Skin of body (tissue), 2 donors: ENCODE data around the gene HRNR. TPM values are rescaled to one million over a fixed set of nuclear protein-coding genes. Genes with fewer than 3 reads are reported as not detected.
"Not testable (repeated sequence)": the region's sequence is repeated elsewhere in the genome, so short reads cannot be mapped to it uniquely, and the experiment has no call there.

Source experiments
- DNase-seq: peaks from one replicate; lab custom pipeline; 2025; lab: John Stamatoyannopoulos, UW
- total RNA-seq: library from RNA; depleted of rRNA; stranded (reverse); fragments of >200 nt; gene quantifications from one replicate; pipeline ENCODE4 v1.2.3, GENCODE V29; 2014

HRNR gene
- not detected for total RNA-seq

DNA sequence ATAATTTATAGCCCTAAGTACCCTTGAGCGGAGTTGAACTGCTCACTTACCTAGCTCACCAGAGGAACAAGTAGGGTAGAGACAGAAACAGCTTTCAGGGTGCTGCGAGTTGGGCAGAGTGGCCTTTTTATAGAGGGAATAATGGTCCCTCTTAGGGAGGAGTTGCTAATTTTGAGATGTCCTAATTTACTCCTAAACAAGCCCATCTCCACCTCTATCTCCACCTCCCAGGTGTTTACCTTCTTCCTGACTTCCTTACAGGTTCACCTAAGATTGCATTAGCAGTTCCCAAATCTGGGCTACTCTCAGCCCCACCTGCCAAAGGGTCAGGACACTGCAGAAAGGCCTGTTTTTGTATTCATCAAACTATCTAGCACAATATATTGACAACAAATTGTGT lies at the start of gene HRNR:
HRNR (minus strand) TSS at position 101 of the 400 bp plus-strand sequence. CDS start 940 bp downstream, outside the sequence.
- DNase-seq, result no peak

DNA sequence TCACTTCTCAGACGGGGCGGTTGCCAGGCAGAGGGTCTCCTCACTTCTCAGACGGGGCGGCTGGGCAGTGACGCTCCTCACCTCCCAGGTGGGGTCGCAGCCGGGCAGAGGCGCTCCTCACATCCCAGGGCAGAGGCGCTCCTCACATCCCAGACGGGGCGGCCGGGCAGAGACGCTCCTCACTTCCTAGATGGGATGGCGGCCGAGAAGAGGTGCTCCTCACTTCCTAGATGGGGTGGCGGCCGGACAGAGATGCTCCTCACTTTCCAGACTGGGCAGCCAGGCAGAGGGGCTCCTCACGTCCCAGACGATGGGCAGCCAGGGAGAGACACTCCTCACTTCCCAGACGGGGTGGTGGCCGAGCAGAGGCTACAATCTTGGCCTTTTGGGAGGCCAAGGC lies 32.4 kb upstream of the HRNR start:
- DNase-seq, result not testable (repeated sequence)

DNA sequence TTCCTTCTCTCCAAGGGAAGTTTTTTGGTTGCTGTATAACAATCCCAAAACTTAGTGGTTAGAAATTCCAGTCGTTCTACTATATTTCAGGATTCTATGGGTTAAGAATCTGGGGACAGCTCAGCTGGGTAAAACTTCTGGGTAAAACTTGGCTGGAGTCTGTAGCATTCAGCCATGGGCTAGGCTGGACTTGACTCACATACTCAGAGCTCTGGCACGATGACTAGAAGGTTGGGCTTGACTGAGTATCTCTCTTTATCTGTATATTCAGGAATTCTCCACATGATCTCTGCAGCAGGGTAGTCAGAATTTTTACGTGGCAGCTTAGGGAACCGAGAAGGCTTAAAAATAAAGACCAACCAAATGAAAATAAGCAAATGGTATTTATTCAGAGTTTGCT lies 28.2 kb upstream of the HRNR start:
- no peak for DNase-seq

DNA sequence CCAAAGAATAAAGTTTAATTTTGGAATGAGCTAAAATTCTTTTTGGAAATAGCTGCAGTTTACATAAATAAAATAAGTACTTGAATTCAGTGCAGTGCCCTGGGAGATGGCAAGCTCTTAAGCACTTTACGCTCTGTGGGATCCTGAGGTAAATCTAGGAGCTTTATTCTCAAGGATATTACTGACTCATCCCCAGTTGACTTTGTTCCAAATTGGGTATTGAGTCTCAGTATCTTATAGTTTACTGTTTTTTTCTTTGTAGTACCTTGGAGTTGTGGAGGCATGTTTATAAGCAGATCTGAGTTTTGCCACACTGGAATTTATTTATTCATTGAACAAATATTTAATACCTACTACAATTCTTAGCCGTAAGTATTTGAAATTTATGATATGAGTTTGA lies 27.4 kb upstream of the HRNR start:
- DNase-seq, result no peak

DNA sequence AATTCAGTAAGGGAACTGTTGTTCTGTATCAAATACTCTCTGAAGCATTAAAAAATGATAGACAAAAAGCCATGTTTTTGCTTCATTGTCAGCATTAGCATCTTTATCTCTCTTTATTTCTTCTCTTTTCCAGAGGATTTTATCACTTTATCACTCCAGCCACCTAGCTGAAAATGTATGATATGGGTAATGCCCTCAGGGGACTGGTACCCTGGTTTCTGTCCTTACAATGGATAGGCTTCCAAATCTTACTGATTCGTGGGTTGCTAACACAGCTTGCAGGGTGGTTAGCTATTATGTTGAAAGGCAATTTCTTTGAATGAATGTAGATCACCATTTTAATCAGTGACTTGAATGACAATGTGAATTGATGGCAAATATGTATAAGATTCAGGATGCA lies 23.3 kb upstream of the HRNR start:
- DNase-seq, result no peak

DNA sequence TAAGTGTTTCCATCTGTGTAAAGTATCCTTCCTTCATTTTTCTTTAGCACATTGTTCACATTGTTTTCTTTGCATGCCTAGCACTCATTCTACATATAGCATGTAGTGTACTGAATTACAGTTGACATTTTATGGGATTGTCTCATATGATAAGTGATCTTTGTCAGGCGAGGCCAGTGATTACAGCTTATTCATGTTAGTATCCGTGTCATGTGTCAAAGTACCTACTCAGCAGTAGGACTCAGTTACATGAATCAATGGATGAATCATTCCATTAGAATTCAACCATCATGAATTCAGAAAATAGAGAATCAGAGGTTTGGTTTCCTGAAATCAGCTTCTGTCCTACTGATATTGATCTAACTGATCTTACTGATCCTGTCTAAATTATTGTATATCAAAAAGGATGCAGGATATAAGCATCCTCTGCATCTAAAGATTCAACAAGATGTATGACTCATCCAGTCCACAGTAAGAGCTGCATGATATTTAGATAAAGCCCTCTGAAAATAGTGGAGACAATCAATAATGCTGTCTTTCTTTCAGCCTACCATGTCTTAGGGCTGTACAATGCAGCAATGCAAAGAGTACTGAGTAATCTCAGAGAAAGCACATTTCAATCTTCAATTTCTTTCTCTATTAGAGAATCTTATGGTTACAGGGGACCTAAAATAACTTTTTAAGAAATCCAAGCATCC lies 20.7 kb upstream of the HRNR start:
- DNase-seq, result no peak

DNA sequence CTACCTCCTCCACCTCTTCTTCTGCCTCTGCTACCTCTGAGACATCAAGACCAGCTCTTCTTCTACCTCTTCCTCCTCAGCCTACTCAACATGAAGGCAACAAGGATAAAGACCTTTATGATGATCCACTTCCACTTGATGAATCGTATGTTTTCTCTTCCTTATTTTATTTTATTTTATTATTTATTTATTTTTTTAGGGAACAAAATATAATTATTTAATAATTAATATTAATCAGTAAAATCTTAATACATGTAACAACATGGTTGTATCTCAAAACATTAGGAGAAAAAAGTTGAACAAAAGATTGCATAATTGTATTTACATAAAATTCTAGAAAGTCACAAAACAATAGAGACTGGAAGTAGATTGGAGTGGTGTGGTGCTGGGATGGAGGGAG lies 13.1 kb upstream of the HRNR start:
- no peak for DNase-seq

DNA sequence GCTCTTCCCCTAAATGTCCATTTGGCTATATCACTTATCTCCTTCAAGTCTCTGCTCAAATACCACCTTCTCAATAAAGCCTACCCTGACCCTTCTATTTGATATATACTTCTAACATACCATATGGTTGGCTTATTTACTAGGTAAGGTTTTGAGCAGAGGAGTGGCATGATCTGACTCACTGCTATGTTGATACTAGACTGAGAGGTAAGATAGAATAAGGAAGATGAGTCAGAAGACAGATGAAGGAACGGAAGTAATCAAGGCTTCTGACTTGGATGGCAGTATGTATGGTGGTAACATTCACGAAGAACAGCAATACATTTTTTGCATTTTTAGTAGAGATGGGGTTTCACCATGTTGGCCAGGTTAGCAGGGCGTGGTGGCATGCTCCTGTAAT lies 4.8 kb upstream of the HRNR start:
- DNase-seq, result no peak

DNA sequence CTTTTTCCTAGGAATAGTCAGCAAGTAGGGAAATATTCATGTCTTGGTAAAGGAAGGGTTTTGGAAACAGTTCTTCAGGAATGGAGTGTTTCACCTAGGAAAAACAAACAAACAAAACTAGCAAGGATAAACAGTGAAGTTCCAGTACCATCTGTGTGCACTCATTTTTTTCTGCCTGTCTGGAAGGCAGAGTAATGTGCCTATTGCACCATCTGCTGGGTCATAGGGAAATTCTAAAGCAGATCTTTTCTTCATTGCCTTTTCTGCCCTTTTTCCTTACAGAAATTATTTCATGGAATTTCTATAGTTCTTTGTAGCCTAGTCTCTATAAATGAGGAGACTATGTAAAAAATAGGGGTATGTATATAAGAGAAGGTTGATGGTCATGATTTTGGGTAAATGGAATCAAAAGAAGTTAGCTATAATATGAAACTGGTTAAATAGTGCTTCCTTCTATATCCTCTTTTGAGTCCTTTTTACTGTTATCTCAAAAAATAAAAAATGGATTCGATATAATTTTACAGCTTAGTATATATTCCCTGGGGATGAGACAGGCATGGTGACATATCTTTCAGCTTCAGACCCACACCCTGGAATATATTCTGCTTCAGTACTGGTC lies 3.4 kb upstream of the HRNR start:
- no peak for DNase-seq

DNA sequence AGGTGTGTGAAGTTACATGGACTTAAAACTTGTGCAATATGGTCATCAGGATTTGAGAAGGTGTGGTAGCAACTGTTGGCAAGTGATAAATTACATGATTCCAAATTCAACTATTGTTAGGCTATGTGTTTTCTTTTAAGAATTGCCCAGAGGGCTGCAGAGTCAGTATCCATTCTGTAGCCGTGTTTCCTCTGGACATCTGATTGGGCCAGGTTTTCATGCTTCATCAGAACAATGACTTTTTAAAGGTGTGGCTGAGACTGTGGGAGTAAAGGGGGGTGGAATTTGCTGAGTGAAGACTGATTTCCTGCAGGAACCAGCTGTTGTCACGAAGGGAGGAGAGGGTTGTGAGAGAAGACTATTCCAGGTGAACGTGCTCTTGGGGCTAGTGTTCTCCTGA lies 1.7 kb upstream of the HRNR start:
- no peak for DNase-seq

DNA sequence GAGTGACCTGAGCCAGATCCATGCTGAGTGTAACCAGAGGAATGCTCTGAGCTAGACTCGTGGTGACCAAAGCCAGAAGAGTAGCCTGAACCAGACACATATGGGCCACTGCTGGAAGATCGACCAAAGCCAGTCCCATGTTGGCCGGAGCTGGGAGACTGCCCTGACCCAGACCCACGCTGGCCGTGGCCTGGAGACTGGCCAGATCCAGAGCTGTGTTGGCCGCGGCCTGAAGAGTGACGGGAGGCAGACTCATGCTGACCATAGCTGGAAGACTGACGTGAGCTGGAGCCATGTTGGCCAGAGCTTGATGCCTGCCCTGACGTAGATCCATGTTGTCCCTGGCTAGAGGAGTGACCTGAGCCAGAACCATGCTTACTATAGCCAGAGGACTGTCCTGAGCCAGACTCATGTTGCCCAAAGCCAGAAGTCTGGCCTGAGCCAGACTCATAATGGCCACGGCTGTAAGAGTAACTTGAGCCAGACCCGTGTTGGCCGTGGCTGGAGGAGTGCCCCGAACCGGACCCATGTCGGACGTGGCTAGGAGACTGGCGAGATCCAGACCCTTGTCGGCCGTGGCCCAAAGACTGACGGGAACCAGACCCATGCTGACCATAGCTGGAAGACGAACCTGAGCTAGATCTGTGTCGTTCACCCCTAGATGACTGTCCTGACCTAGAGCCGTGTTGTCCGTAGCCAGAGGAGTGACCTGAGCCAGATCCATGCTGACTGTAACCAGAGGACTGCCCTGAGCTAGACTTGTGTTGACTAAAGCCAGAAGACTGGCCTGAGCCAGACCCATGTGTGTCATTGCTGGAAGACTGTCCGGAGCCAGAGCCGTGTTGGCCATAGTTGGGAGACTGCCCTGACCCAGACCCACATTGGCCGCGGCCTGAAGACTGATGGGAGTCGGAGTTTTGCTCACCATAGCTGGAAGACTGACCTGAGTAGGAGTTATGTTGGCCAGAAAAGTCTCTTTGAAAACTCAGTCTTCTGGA lies 3.5 kb downstream of the HRNR start:
- no peak for DNase-seq

DNA sequence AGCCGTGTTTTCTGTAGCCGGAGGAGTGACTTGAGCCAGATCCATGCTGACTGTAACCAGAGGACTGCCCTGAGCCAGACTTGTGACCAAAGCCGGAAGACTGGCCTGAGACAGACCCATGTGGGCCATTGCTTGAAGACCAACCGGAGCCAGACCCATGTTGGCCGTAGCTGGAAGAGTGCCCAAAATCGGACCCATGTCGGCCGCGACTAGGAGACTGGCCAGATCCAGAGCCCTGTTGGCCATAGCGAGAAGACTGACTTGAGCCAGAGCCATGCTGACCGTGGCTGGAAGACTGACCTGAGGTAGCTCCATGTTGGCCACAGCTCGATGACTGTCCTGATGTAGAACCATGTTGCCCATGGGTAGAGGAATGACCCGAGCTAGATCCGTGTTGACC lies 4.6 kb downstream of the HRNR start:
- not testable (repeated sequence) for DNase-seq

DNA sequence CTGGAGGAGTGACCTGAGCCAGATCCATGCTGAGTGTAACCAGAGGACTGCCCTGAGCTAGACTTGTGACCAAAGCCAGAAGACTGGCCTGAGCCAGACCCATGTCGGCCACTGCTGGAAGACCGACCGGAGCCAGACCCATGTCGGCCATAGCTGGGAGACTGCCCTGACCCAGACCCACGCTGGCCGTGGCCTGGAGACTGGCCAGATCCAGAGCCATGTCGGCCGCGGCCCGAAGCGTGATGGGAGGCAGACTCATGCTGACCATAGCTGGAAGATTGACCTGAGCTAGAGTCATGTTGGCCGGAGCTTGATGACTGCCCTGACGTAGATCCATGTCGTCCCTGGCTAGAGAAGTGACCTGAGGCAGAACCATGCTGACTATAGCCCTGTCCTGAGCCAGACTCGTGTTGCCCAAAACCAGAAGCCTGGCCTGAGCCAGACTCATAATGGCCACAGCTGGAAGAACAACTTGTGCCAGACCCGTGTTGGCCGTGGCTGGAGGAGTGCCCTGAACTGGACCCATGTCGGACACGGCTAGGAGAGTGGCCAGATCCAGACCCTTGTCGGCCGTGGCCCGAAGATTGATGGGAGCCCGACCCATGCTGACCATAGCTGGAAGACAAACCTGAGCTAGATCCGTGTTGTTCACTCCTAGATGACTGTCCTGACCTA lies 5.1 kb downstream of the HRNR start:
- no peak for DNase-seq

DNA sequence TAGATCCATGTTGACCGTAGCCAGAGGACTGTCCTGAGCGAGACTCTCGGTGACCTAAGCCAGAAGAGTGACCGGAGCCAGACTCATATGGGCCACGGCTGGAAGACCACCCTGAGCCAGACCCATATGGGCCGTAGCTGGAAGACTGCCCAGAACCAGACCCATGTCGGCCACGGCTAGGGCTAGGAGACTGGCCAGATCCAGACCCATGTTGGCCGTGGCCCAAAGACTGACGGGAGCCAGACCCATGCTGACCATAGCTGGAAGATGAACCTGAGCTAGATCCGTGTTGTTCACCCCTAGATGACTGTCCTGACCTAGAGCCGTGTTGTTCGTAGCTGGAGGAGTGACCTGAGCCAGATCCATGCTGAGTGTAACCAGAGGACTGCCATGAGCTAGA lies 8.4 kb downstream of the HRNR start:
- DNase-seq, result peak; percentile 3

DNA sequence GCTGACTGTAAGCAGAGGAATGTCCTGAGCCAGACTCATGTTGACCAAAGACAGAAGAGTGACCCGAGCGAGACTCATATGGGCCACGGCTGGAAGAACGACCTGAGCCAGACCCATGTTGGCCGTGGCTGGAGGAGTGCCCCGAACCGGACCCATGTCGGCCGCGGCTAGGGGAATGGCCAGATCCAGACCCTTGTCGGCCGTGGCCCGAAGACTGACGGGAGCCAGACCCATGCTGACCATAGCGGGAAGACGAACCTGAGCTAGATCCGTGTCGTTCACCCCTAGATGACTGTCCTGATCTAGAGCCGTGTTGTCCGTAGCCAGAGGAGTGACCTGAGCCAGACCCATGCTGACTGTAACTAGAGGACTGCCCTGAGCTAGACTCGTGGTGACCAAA lies 9.1 kb downstream of the HRNR start:
- DNase-seq, result not testable (repeated sequence)

DNA sequence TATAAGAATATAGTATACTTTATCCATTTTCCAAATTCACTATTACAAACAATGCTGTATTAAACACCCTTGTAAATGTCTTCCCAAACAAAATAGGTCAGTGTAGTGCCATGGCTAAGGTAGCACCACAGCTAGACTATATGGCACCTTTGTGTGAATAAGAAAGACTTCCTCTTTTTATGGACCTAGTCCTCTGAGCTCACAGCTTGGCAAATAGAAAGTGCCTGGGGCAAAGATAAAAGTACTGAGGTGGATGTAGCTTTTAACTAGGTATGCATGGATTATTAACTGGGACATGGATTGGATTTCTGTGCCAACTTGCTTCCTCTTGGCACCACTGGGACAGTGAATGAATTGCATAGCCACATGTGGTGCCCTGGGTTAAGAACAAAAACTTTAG lies 25.0 kb downstream of the HRNR start:
- DNase-seq, result no peak

DNA sequence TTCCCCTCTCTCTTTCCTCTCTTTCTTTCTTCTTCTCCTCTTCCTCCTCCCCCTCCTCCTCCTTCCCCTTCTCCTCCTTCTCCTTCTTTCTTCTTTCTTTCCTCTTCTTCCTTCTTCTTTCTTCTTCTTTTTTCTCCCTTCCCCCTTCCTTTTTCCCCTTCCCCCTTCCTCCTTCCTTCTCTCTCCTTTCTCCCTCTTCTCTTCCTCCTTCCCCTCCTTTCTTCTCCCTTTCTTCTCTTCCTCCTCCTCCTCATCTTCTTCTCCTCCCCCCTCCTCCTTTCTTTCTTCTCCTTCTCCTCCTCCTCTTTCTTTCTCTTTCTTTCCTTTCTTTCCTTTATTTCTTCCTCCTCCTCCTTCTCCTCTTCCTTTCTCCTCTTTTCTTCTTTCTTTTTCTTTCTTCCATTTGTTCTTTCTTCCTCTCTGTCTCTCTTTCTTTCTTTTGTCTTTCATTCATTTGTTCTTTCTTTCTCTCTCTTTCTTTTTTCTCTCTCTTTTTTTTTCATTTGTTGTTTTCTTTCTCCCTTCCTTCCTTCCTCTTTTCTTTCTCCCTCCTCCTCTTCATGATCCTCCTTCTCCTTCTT lies 26.5 kb downstream of the HRNR start:
- no peak for DNase-seq

DNA sequence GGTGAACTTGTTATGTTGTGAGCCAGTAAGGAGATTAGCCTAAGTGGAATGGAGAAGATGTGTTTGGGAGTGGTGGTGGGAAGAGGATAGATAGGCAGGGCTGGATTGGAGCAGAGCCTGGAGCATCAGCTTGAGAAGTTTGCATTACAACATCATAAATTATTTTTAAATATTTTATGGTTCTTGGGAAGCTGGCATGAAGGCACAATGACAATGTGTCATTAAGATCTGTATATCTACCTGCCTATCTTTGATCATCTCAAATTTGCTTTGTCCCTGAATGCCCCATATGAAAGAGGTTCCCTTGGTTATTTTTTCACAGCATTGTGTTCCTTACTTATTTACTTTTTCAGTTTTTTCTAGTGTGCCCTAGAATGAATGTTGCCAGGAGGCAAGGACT lies 32.3 kb downstream of the HRNR start:
- DNase-seq, result no peak

DNA sequence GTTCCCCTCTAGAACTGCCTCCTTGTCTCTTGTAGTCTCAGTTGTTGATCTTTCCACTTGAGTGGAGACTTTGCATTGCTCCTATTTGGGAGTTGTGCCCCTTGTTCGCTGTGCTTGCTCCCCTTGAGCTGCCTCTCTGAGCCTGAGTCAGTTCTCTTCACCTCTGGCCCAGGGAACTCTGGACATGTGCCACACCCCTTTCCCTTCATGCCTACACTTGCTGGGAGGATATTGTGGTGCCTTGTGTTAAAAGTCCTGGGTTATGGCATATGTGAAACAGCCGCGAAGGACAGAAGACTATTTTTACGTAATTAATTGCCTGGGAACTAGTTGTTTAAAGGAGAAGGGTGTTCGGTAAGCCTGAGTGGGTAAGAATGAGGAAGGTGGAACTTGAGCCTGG lies 32.7 kb downstream of the HRNR start:
- no peak for DNase-seq

DNA sequence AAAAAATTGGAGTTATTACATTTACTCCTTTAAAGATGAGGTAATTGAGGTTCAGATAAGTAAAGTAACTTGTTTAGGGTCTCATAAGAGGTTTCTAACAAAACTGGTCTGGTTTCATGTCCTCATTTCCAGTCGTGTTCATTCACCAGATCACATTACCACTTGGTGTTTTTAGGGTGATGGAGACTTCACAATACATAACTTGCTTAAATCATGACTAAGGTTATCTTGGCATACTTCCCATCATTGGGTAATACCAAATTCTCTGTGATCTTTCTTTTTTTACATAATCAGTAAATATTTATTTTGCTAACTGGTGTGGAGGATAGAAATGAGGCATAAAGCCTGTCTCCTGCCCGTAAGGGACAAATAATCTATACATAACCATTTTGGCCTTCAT lies 33.4 kb downstream of the HRNR start:
- DNase-seq, result no peak
